ENCODE data around the gene WWP2.
A peak's percentile ranks its signal among the peaks of the same experiment; 100 is the strongest.
"Not testable (repeated sequence)": the region's sequence is repeated elsewhere in the genome, so short reads cannot be mapped to it uniquely, and the experiment has no call there.

Gene WWP2

GRCh38 chr16:69833357-69834282, 71.5 kb downstream of the WWP2 start:
- DNase-seq = peak in 1 of 2 experiments; percentile 57

- no peak for DNase-seq
Measured at GRCh38 chr16:69834807-69835466, 72.8 kb downstream of the WWP2 start.

GRCh38 chr16:69836257-69836656, 74.1 kb downstream of the WWP2 start:
- DNase-seq = no peak

- no peak for DNase-seq
Measured at GRCh38 chr16:69837380-69837779, 75.2 kb downstream of the WWP2 start.

- no peak for DNase-seq
Measured at GRCh38 chr16:69838489-69838888, 76.4 kb downstream of the WWP2 start.

- peak in 1 of 2 experiments; percentile 34 for DNase-seq
Measured at GRCh38 chr16:69839240-69839688, 77.1 kb downstream of the WWP2 start.

- peak; percentile 71 to 82 for DNase-seq
Measured at GRCh38 chr16:69839798-69840409, 77.8 kb downstream of the WWP2 start.

GRCh38 chr16:69840975-69841374, 78.8 kb downstream of the WWP2 start:
- no peak for DNase-seq

- DNase-seq = no peak
Measured at GRCh38 chr16:69844441-69844840, 82.3 kb downstream of the WWP2 start.

- DNase-seq = no peak
Measured at GRCh38 chr16:69845181-69845580, 83.0 kb downstream of the WWP2 start.

GRCh38 chr16:69847643-69848042, 85.5 kb downstream of the WWP2 start:
- DNase-seq = peak in 1 of 2 experiments; percentile 36

- peak; percentile 12 to 55 for DNase-seq
Measured at GRCh38 chr16:69848637-69849545, 86.8 kb downstream of the WWP2 start.

GRCh38 chr16:69851491-69852240, 89.5 kb downstream of the WWP2 start:
- DNase-seq = no peak

- no peak for DNase-seq
Measured at GRCh38 chr16:69852815-69853214, 90.7 kb downstream of the WWP2 start.

- no peak for DNase-seq
Measured at GRCh38 chr16:69853481-69853880, 91.3 kb downstream of the WWP2 start.

GRCh38 chr16:69854776-69855175, 92.6 kb downstream of the WWP2 start:
- not testable (repeated sequence) for DNase-seq

- no peak for DNase-seq
Measured at GRCh38 chr16:69855592-69855991, 93.5 kb downstream of the WWP2 start.

GRCh38 chr16:69858191-69859104, 96.3 kb downstream of the WWP2 start:
- no peak for DNase-seq

GRCh38 chr16:69859105-69859989, 97.2 kb downstream of the WWP2 start:
- DNase-seq = no peak
